Measurements from ENCODE around the gene KRT81.
A peak's percentile ranks its signal among the peaks of the same experiment; 100 is the strongest.
"Not testable (repeated sequence)": the region's sequence is repeated elsewhere in the genome, so short reads cannot be mapped to it uniquely, and the experiment has no call there.

Gene KRT81

GRCh38 chr12:52252175-52252615, 39.1 kb downstream of the KRT81 start:
- DNase-seq: not testable (repeated sequence)

GRCh38 chr12:52251367-52252051, 39.8 kb downstream of the KRT81 start:
- DNase-seq: peak; percentile 7

GRCh38 chr12:52250048-52250990, 41.0 kb downstream of the KRT81 start:
- no peak for DNase-seq

- DNase-seq: no peak
Observed at GRCh38 chr12:52249511-52250047, 41.8 kb downstream of the KRT81 start.

- DNase-seq: no peak
Observed at GRCh38 chr12:52248541-52249461, 42.5 kb downstream of the KRT81 start.

- no peak for DNase-seq
Observed at GRCh38 chr12:52247622-52248540, 43.5 kb downstream of the KRT81 start.

GRCh38 chr12:52246720-52247621, 44.4 kb downstream of the KRT81 start:
- no peak for DNase-seq

GRCh38 chr12:52245962-52246569, 45.3 kb downstream of the KRT81 start:
- no peak for DNase-seq

GRCh38 chr12:52245259-52245961, 45.9 kb downstream of the KRT81 start:
- DNase-seq: no peak

- DNase-seq: no peak
Observed at GRCh38 chr12:52244615-52244994, 46.7 kb downstream of the KRT81 start.

GRCh38 chr12:52243856-52244614, 47.3 kb downstream of the KRT81 start:
- peak; percentile 74 for DNase-seq

GRCh38 chr12:52243259-52243855, 48.0 kb downstream of the KRT81 start:
- no peak for DNase-seq

- no peak for DNase-seq
Observed at GRCh38 chr12:52242442-52243258, 48.7 kb downstream of the KRT81 start.

GRCh38 chr12:52241205-52241842, 50.0 kb downstream of the KRT81 start:
- no peak for DNase-seq

- DNase-seq: not testable (repeated sequence)
Observed at GRCh38 chr12:52240247-52240646, 51.1 kb downstream of the KRT81 start.

- no peak for DNase-seq
Observed at GRCh38 chr12:52239767-52240166, 51.6 kb downstream of the KRT81 start.

All from activated effector memory CD4-positive, alpha-beta T cell treated with Interleukin-2 at 50 U/mL for 16 hours (primary cell).